A673 (cell line): ENCODE data around the gene CFAP57.

ENCODE experiments used
- CTCF ChIP-seq: fragments of 300-800, 200-600 bp; sonication (generic); conservative IDR thresholded peaks from 2 replicates; pipeline ENCODE4 v1.5.1; 2017; ENCODE audit warnings: low read depth, mild to moderate bottlenecking, antibody characterized with exemption, low read length, moderate library complexity, mixed read lengths
- EZH2 ChIP-seq: fragments of 200-600 bp; sonication (generic); IDR thresholded peaks from 2 replicates; pipeline ENCODE4 v1.6.1; 2017; ENCODE audit warnings: borderline replicate concordance, low read depth, mild to moderate bottlenecking, mixed read lengths, antibody characterized with exemption, low read length; ENCODE audit not compliant: poor library complexity, severe bottlenecking

GRCh38 chr1:43270421-43271095 is 98.4 kb downstream of the CFAP57 start:
- no peak for TF ChIP-seq CTCF
- no peak for TF ChIP-seq EZH2
